Activated CD8-positive, alpha-beta memory T cell treated with anti-CD3 and anti-CD28 coated beads, Interleukin-2, amount 50 U/mL, for 1 hour (primary cell): ENCODE results near the gene CLDN6.

ENCODE experiments used
- DNase-seq: peaks from one replicate; pipeline ENCODE4 v3.0.0-alpha.2; 2020; ENCODE audit errors: extremely low read depth

CLDN6 gene

GRCh38 chr16:2988590-2989099 lies 29.3 kb downstream of the CLDN6 start:
- DNase-seq: no peak

GRCh38 chr16:2987833-2988232 lies 30.1 kb downstream of the CLDN6 start:
- no peak for DNase-seq

- DNase-seq: no peak
Observed at GRCh38 chr16:2987286-2987685, 30.7 kb downstream of the CLDN6 start.

GRCh38 chr16:2986623-2987188 lies 31.3 kb downstream of the CLDN6 start:
- DNase-seq: no peak

GRCh38 chr16:2985893-2986355 lies 32.1 kb downstream of the CLDN6 start:
- DNase-seq: no peak

- no peak for DNase-seq
Observed at GRCh38 chr16:2985462-2985861, 32.5 kb downstream of the CLDN6 start.

GRCh38 chr16:2983706-2984136 lies 34.3 kb downstream of the CLDN6 start:
- DNase-seq: no peak

GRCh38 chr16:2982402-2982801 lies 35.6 kb downstream of the CLDN6 start:
- DNase-seq: no peak

GRCh38 chr16:2981899-2982250 lies 36.1 kb downstream of the CLDN6 start:
- no peak for DNase-seq

GRCh38 chr16:2981177-2981898 lies 36.6 kb downstream of the CLDN6 start:
- no peak for DNase-seq

GRCh38 chr16:2980227-2981176 lies 37.5 kb downstream of the CLDN6 start, which contains the start of gene PKMYT1:
TSS of gene PKMYT1 (minus strand) at chr16:2980446. CDS start at chr16:2979657, 789 bp downstream.
- DNase-seq: peak; percentile 73

- DNase-seq: no peak
Observed at GRCh38 chr16:2979669-2980226, 38.2 kb downstream of the CLDN6 start.

- DNase-seq: no peak
Observed at GRCh38 chr16:2977440-2977839, 40.5 kb downstream of the CLDN6 start.

- no peak for DNase-seq
Observed at GRCh38 chr16:2976673-2977072, 41.3 kb downstream of the CLDN6 start.

- no peak for DNase-seq
Observed at GRCh38 chr16:2976201-2976600, 41.8 kb downstream of the CLDN6 start.

- DNase-seq: no peak
Observed at GRCh38 chr16:2975161-2975795, 42.7 kb downstream of the CLDN6 start.

- no peak for DNase-seq
Observed at GRCh38 chr16:2974319-2975056, 43.5 kb downstream of the CLDN6 start.

GRCh38 chr16:2973605-2974318 lies 44.2 kb downstream of the CLDN6 start:
- DNase-seq: no peak

- no peak for DNase-seq
Observed at GRCh38 chr16:2973093-2973492, 44.9 kb downstream of the CLDN6 start.
